ENCODE measurements around the gene EPHA4.

EPHA4 gene

DNA sequence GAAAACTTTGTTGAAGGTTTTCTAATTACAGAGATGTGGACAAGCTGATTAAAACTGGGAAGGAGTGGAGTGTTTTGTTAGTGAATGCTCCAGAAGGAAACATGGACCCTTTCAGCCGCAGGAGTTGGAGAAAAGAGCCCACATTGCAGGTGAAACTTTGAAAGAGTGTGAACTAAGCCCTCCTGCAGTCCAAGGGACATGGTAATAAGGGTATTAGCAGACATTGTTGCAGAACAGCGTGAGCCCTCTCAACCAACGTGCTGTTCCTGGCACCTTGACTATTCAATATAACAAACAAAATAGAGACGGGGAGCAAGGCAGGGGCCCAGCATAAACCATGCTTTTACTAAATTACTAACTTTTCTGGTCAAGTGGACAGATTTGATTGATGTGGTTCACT lies 122.7 kb downstream of the EPHA4 start:
- H3K9me3 ChIP-seq: no peaks in the 10 kb centered on the region
- H3K27me3 ChIP-seq: no peaks in the 10 kb centered on the region; the same call in 1 of the 2 replicates
- no peak for DNase-seq
- TF ChIP-seq, protein P1, sequence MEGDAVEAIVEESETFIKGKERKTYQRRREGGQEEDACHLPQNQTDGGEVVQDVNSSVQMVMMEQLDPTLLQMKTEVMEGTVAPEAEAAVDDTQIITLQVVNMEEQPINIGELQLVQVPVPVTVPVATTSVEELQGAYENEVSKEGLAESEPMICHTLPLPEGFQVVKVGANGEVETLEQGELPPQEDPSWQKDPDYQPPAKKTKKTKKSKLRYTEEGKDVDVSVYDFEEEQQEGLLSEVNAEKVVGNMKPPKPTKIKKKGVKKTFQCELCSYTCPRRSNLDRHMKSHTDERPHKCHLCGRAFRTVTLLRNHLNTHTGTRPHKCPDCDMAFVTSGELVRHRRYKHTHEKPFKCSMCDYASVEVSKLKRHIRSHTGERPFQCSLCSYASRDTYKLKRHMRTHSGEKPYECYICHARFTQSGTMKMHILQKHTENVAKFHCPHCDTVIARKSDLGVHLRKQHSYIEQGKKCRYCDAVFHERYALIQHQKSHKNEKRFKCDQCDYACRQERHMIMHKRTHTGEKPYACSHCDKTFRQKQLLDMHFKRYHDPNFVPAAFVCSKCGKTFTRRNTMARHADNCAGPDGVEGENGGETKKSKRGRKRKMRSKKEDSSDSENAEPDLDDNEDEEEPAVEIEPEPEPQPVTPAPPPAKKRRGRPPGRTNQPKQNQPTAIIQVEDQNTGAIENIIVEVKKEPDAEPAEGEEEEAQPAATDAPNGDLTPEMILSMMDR (IDR thresholded peaks at IDR 0.05; ENCODE audit: low read depth, low read length): no peak
- no peaks in the 10 kb centered on the region for H3K4me1 ChIP-seq
- no peak overlapping the region for H3K4me3 ChIP-seq (ENCODE audit: low read depth, low read length)
- no peaks in the 10 kb centered on the region for H3K36me3 ChIP-seq

DNA sequence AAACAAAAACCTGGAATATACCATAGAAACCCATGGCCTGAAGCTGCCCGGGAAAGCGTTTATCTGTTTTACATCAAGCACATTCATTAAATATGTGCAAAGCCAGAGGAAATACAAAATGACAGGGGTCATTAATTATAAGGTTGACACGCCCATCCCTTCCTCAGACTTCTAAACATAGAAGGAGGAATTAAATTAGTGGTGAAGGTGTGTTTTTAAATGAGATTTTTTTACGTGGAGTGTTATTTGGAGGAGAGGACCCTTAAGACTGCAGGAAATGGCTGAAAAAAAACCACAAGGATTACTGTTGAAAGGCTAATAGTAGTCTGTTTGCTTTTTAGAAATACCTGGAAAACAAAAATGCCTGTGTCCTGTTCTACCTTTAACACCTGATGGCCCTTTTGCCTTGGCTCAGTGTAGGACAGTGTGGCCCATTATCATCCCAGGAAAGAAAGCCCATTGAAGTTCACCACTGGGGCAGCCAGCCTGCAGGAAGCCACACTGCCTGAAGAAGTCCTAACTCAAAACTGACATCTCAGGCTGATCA lies 123.2 kb downstream of the EPHA4 start:
- TF ChIP-seq, protein P1 (IDR thresholded peaks at IDR 0.05; ENCODE audit: low read depth, low read length): no peak

DNA sequence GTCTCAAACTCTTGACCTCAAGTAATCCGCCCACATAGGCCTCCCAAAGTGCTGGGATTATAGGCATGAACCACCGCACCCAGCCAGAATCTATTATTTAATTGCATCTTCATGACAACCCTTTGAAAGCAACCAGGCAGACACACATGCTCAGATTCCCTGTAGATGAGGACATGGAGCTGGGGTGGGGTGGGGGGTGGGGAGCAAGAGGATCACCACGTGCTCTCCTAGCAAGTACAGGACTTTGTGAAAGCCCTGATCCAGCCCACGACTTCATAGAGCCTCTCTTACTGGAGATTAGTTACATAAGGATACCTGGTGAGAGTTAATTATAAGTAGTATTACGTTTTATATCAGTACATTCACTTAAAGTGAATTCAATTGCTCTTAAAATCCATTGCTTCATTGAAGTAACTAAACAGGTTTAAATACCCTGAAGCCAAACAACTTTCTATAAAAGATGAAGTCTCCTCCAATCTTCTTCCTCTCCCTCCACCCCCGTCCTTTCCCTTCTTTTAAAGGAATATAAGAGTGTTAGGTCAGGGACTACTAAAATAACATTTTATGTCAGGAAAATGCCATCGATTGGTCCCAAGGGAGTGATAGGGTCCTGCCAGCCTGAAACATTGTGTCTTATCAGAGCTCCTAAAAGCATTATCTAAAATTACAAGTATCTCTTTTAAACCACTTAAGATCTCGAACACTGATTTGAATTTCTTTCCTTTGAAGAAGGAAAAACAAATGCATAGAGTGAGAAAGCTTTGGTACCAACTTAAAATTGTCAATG lies 123.9 kb downstream of the EPHA4 start:
- Histone ChIP-seq H3K9me3 (no peaks in the 10 kb centered on the region), H3K27me3 (no peaks in the 10 kb centered on the region; the same call in 1 of the 2 replicates), H3K36me3 (no peaks in the 10 kb centered on the region), H3K4me1 (no peaks in the 10 kb centered on the region), H3K4me3 (ENCODE audit: low read depth, low read length) (no peak overlapping the region)
- TF ChIP-seq, protein P1 (IDR thresholded peaks at IDR 0.05; ENCODE audit: low read depth, low read length): no peak
- no peak for DNase-seq

More for the DNA sequence above, 123.2 kb downstream of the EPHA4 start:
- Histone ChIP-seq H3K36me3 (no peaks in the 10 kb centered on the region), H3K27me3 (no peaks in the 10 kb centered on the region; the same call in 1 of the 2 replicates), H3K9me3 (no peaks in the 10 kb centered on the region), H3K4me1 (no peaks in the 10 kb centered on the region), H3K4me3 (ENCODE audit: low read depth, low read length) (no peak overlapping the region)
- no peak for DNase-seq

DNA sequence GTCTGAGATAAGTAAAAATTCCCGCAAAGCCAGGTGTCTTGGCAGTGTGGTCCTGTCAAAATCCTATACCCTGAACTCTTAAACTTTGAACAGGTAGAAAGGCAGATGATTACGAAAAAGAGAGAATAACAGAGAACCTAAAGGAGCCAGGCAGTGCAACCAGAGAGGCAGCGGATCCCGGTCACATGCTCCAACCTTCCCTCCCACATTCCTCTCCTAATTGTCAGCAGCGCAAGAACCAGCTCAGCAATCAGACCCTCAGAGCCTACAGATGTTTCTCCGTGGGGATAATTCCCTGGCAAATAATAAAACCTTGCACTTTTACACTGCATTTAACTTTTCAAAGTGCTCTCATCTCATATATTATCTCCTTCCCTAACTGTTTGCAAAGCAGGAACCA lies 124.8 kb downstream of the EPHA4 start:
- Histone ChIP-seq H3K36me3 (no peaks in the 10 kb centered on the region), H3K27me3 (no peaks in the 10 kb centered on the region; the same call in 1 of the 2 replicates), H3K4me1 (no peaks in the 10 kb centered on the region), H3K9me3 (no peaks in the 10 kb centered on the region), H3K4me3 (ENCODE audit: low read depth, low read length) (no peak overlapping the region)
- TF ChIP-seq, protein P1 (IDR thresholded peaks at IDR 0.05; ENCODE audit: low read depth, low read length): no peak
- no peak for DNase-seq

DNA sequence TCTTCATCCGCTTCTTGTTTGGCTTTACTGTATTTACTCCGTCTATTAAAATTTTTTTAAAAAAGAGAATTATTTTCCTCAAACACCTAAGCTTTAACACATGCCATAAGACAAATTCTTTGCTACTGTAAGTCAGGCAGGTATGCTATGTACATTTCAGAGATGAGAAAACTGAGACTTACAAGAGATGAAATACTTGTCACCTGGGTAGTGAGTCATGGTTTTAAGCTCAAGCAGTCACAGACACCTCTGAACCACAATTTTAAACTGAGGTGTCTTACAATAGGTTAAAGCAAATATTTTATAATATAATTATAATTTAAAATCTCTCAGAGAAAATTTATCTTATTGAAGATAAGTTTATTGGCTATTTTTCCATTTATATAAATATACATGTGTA lies 126.0 kb downstream of the EPHA4 start:
- Histone ChIP-seq H3K4me1 (no peaks in the 10 kb centered on the region), H3K36me3 (no peaks in the 10 kb centered on the region)
- TF ChIP-seq, protein P1 (IDR thresholded peaks at IDR 0.05; ENCODE audit: low read depth, low read length): no peak

DNA sequence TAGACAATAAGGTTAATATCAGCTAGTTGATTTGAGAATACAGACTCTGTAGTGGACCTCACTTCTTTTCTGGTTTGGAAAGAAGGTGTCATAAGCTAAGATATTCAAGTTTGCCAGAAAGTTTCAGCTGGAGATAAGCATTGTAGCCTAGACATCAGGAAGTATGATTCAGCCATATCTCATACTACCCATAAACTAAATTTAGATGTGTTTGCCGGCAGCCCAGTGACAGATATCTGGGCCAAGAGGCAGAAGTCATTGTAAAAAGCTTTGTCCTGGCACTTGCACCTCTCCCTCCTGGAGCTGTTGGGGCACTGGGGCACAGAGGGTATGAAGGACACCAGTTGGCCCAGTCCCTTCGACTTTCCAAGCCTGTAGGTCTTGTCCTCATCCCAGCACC lies 128.0 kb downstream of the EPHA4 start:
- TF ChIP-seq, protein P1 (IDR thresholded peaks at IDR 0.05; ENCODE audit: low read depth, low read length): no peak
- no peaks in the 10 kb centered on the region for H3K9me3 ChIP-seq
- no peak for DNase-seq

More for the DNA sequence above, 126.0 kb downstream of the EPHA4 start:
- Histone ChIP-seq H3K9me3 (no peaks in the 10 kb centered on the region), H3K4me3 (ENCODE audit: low read depth, low read length) (no peak overlapping the region), H3K27me3 (no peaks in the 10 kb centered on the region; the same call in 1 of the 2 replicates)
- no peak for DNase-seq

More for the DNA sequence above, 128.0 kb downstream of the EPHA4 start:
- no peaks in the 10 kb centered on the region for H3K27me3 ChIP-seq
- H3K36me3 ChIP-seq: no peaks in the 10 kb centered on the region
- H3K4me3 ChIP-seq (ENCODE audit: low read depth, low read length): no peak overlapping the region
- H3K4me1 ChIP-seq: no peaks in the 10 kb centered on the region
